ENCODE measurements around the gene COX5A. TPM values are rescaled to one million over a fixed set of nuclear protein-coding genes. Genes with fewer than 3 reads are reported as not detected.

Gene COX5A
- total and polyA plus RNA-seq, 2 of the 13 experiments (the other 11 are each of a cell fraction or from before 2014, with no cell fraction given): 158 to 218 TPM

GRCh38 chr15:74958320-74958907, 20.5 kb upstream of the COX5A start (continued):
- TF ChIP-seq CSRNP1 (CRISPR knock-in tag; IDR thresholded peaks at IDR 0.05): no peak
- TF ChIP-seq, protein P1, sequence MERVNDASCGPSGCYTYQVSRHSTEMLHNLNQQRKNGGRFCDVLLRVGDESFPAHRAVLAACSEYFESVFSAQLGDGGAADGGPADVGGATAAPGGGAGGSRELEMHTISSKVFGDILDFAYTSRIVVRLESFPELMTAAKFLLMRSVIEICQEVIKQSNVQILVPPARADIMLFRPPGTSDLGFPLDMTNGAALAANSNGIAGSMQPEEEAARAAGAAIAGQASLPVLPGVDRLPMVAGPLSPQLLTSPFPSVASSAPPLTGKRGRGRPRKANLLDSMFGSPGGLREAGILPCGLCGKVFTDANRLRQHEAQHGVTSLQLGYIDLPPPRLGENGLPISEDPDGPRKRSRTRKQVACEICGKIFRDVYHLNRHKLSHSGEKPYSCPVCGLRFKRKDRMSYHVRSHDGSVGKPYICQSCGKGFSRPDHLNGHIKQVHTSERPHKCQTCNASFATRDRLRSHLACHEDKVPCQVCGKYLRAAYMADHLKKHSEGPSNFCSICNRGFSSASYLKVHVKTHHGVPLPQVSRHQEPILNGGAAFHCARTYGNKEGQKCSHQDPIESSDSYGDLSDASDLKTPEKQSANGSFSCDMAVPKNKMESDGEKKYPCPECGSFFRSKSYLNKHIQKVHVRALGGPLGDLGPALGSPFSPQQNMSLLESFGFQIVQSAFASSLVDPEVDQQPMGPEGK (CRISPR knock-in tag; IDR thresholded peaks at IDR 0.05): peak; percentile 59
- TF ChIP-seq ZFP91 (CRISPR knock-in tag; IDR thresholded peaks at IDR 0.05; ENCODE audit: borderline replicate concordance): 0 out of 2 replicates have a peak, but pooled peaks have one; percentile 19
- peak; percentile 72 for TF ChIP-seq HNF4A (CRISPR knock-in tag; IDR thresholded peaks at IDR 0.05)
- TF ChIP-seq, protein P2, sequence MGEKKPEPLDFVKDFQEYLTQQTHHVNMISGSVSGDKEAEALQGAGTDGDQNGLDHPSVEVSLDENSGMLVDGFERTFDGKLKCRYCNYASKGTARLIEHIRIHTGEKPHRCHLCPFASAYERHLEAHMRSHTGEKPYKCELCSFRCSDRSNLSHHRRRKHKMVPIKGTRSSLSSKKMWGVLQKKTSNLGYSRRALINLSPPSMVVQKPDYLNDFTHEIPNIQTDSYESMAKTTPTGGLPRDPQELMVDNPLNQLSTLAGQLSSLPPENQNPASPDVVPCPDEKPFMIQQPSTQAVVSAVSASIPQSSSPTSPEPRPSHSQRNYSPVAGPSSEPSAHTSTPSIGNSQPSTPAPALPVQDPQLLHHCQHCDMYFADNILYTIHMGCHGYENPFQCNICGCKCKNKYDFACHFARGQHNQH (CRISPR knock-in tag; IDR thresholded peaks at IDR 0.05): no peak
- peak; percentile 7; the same call in 1 of the 2 replicates for TF ChIP-seq ZBTB38 (CRISPR knock-in tag; IDR thresholded peaks at IDR 0.05)
- peak; percentile 48; the same call in 1 of the 2 replicates for TF ChIP-seq HNF4G (IDR thresholded peaks at IDR 0.05; ENCODE audit: borderline replicate concordance, low read depth, low read length)
- no peak for TF ChIP-seq HNF4G (CRISPR knock-in tag; IDR thresholded peaks at IDR 0.05; ENCODE audit: borderline replicate concordance, low read depth)
- no peak for TF ChIP-seq HNRNPL (IDR thresholded peaks at IDR 0.05; ENCODE audit: low read depth, low read length)
- no peak for TF ChIP-seq ZNF646 (CRISPR knock-in tag; IDR thresholded peaks at IDR 0.05)
- no peak; the same call in 1 of the 2 replicates for TF ChIP-seq BRD4 (CRISPR knock-in tag; IDR thresholded peaks at IDR 0.05)
- no peak for TF ChIP-seq RFXANK (CRISPR knock-in tag; IDR thresholded peaks at IDR 0.05)
- TF ChIP-seq ZNF333 (CRISPR knock-in tag; IDR thresholded peaks at IDR 0.05; ENCODE audit: borderline replicate concordance): no peak
- TF ChIP-seq LCORL (IDR thresholded peaks at IDR 0.05): no peak
- no peak for TF ChIP-seq LCORL (CRISPR knock-in tag; IDR thresholded peaks at IDR 0.05)
- TF ChIP-seq ZNF207 (IDR thresholded peaks at IDR 0.05; ENCODE audit: borderline replicate concordance): no peak
- TF ChIP-seq WIZ (CRISPR knock-in tag; IDR thresholded peaks at IDR 0.05): no peak

All from HepG2 (cell line).